ENCODE results near the gene FDX1. TPM values are rescaled to one million over a fixed set of nuclear protein-coding genes. Genes with fewer than 3 reads are reported as not detected.
"Not testable (repeated sequence)": the region's sequence is repeated elsewhere in the genome, so short reads cannot be mapped to it uniquely, and the experiment has no call there.

The FDX1 gene
- 12.2 TPM for total RNA-seq (2013)
- polyA plus RNA-seq (10 to 100 TPM in 2 of 3 donors, 1 to 10 TPM in 1; 3.9 to 20.2 (median 12.8) TPM), polyA minus RNA-seq (4.7 and 6.6 TPM in 2 replicates), total RNA-seq (13.7 to 31.7 (median 21.5) reads per million in 11 experiments)

- Mint-ChIP-seq H3K4me1 (peaks cover 25% of the 10 kb centered on the region), H3K36me3 (peaks cover 0 to 2% of the 10 kb centered on the region in 2 donors), H3K4me3 (peak within 1 kb of the TSS; percentile 97 to 99), H3K27me3 (ENCODE audit: low read depth in 3 of 3) (peaks cover 0 to 2% (median 0%) of the 10 kb centered on the region in 3 donors), H3K27ac (peak within 1 kb of the TSS; percentile 87 to 96 (median 96)), H3K9me3 (no peaks in the 10 kb centered on the region)
- Histone ChIP-seq H3K79me2 (ENCODE audit: insufficient read depth, low read length) (peaks cover 48% of the 10 kb centered on the region), H3K9ac (ENCODE audit: insufficient read depth, low read length, poor library complexity, severe bottlenecking) (peak within 1 kb of the TSS; percentile 91), H2AFZ (ENCODE audit: insufficient read depth, low read depth, low read length, poor library complexity, severe bottlenecking) (peak within 1 kb of the TSS; percentile 90), H3K27me3 (ENCODE audit: control insufficient read depth in 2 of 2, insufficient read depth in 2 of 2, low read length in 2 of 2) (no peaks in the 10 kb centered on the region), H3K4me1 (ENCODE audit: control insufficient read depth in 1 of 2, insufficient read depth in 2 of 2, low read length in 2 of 2) (peaks cover 18 to 26% of the 10 kb centered on the region in 2 donors), H4K20me1 (ENCODE audit: insufficient read depth, low read length) (peaks cover 39% of the 10 kb centered on the region), H3K4me2 (replicated peaks; ENCODE audit: extremely low read depth, low read length, poor library complexity, severe bottlenecking) (peak within 1 kb of the TSS; percentile 92), H3K36me3 (replicated peaks in 1 of 2; ENCODE audit: control insufficient read depth in 1 of 2, insufficient read depth in 2 of 2, low read length in 2 of 2) (no peaks in the 10 kb centered on the region), H3K9me3 (replicated peaks in 1 of 2; ENCODE audit: control insufficient read depth in 1 of 2, insufficient read depth in 1 of 2, low read length in 2 of 2) (no peaks in the 10 kb centered on the region), H3K27ac (ENCODE audit: low read depth in 1 of 2, low read length in 2 of 2) (peak within 1 kb of the TSS; percentile 75 to 93), H3K4me3 (replicated peaks in 1 of 3; ENCODE audit: low read depth in 2 of 3, low read length in 3 of 3) (peak within 1 kb of the TSS; percentile 78 to 94 (median 92))
- TF ChIP-seq CTCF (IDR thresholded peaks at IDR 0.05), result peak; percentile 68
- DNase-seq, result peak; percentile 71 to 75 (median 73)
- WGBS (ENCODE audit: insufficient coverage), result under 1% methylated on average over 62 of the region's 65 CpGs
- intact Hi-C loops (cut with micrococcal nuclease), result loop anchor here (5.0 to 10.0 kb wide), 5 partner anchors 45 to 477 kb away; partner anchors contain the start of gene RDX (in 2 of the 2)
These were observed at the start of gene FDX1 for GRCh38 chr11:110429731-110430266. Gene FDX1 (plus strand): TSS chr11:110429948. CDS start chr11:110430121, 173 bp downstream.

GRCh38 chr11:110380836-110381622 is 48.7 kb upstream of the FDX1 start:
- Histone ChIP-seq H3K27ac (ENCODE audit: low read depth in 1 of 2, low read length in 2 of 2) (no peak overlapping the region), H4K20me1 (ENCODE audit: insufficient read depth, low read length) (no peaks in the 10 kb centered on the region), H3K4me3 (replicated peaks in 1 of 3; ENCODE audit: low read depth in 2 of 3, low read length in 3 of 3) (no peak overlapping the region), H3K36me3 (replicated peaks in 1 of 2; ENCODE audit: control insufficient read depth in 1 of 2, insufficient read depth in 2 of 2, low read length in 2 of 2) (no peaks in the 10 kb centered on the region), H3K9ac (ENCODE audit: insufficient read depth, low read length, poor library complexity, severe bottlenecking) (no peak overlapping the region), H3K4me1 (ENCODE audit: control insufficient read depth in 1 of 2, insufficient read depth in 2 of 2, low read length in 2 of 2) (peaks cover 11 to 12% of the 10 kb centered on the region in 2 donors), H3K4me2 (replicated peaks; ENCODE audit: extremely low read depth, low read length, poor library complexity, severe bottlenecking) (no peak overlapping the region), H3K27me3 (ENCODE audit: control insufficient read depth in 2 of 2, insufficient read depth in 2 of 2, low read length in 2 of 2) (no peaks in the 10 kb centered on the region), H3K79me2 (ENCODE audit: insufficient read depth, low read length) (no peaks in the 10 kb centered on the region), H2AFZ (ENCODE audit: insufficient read depth, low read depth, low read length, poor library complexity, severe bottlenecking) (no peak overlapping the region), H3K9me3 (replicated peaks in 1 of 2; ENCODE audit: control insufficient read depth in 1 of 2, insufficient read depth in 1 of 2, low read length in 2 of 2) (no peaks in the 10 kb centered on the region)
- Mint-ChIP-seq H3K4me1 (peaks cover 10% of the 10 kb centered on the region), H3K36me3 (no peaks in the 10 kb centered on the region), H3K9me3 (peaks cover 0 to 3% (median 0%) of the 10 kb centered on the region in 7 donors), H3K4me3 (no peak overlapping the region), H3K27ac (no peak overlapping the region), H3K27me3 (ENCODE audit: low read depth in 3 of 3) (peaks cover 0 to 4% (median 0%) of the 10 kb centered on the region in 3 donors)
- TF ChIP-seq CTCF (IDR thresholded peaks at IDR 0.05), result no peak
- DNase-seq, result no peak
- 100% methylated on average over 2 of the region's 4 CpGs for WGBS (ENCODE audit: insufficient coverage)
- intact Hi-C loops (cut with micrococcal nuclease), result loop anchor here in 1 of 2 donors (10.0 kb wide), 1 partner anchor 54 kb away; no protein-coding TSS in a partner anchor

- 100% methylated on average over 5 of the region's 9 CpGs for WGBS (ENCODE audit: insufficient coverage)
- not testable (repeated sequence) for DNase-seq; H3K36me3 Mint-ChIP-seq; H4K20me1 ChIP-seq (ENCODE audit: insufficient read depth, low read length); H3K4me3 Mint-ChIP-seq; H3K4me2 ChIP-seq (replicated peaks; ENCODE audit: extremely low read depth, low read length, poor library complexity, severe bottlenecking); H2AFZ ChIP-seq (ENCODE audit: insufficient read depth, low read depth, low read length, poor library complexity, severe bottlenecking); H3K9ac ChIP-seq (ENCODE audit: insufficient read depth, low read length, poor library complexity, severe bottlenecking); H3K4me1 ChIP-seq (ENCODE audit: control insufficient read depth in 1 of 2, insufficient read depth in 2 of 2, low read length in 2 of 2); H3K27ac Mint-ChIP-seq; H3K27ac ChIP-seq (ENCODE audit: low read depth in 1 of 2, low read length in 2 of 2); H3K4me3 ChIP-seq (replicated peaks in 1 of 3; ENCODE audit: low read depth in 2 of 3, low read length in 3 of 3); H3K27me3 ChIP-seq (ENCODE audit: control insufficient read depth in 2 of 2, insufficient read depth in 2 of 2, low read length in 2 of 2); H3K79me2 ChIP-seq (ENCODE audit: insufficient read depth, low read length); H3K4me1 Mint-ChIP-seq; H3K9me3 ChIP-seq (replicated peaks in 1 of 2; ENCODE audit: control insufficient read depth in 1 of 2, insufficient read depth in 1 of 2, low read length in 2 of 2); H3K27me3 Mint-ChIP-seq (ENCODE audit: low read depth in 3 of 3); H3K36me3 ChIP-seq (replicated peaks in 1 of 2; ENCODE audit: control insufficient read depth in 1 of 2, insufficient read depth in 2 of 2, low read length in 2 of 2)
- intact Hi-C loops (cut with micrococcal nuclease), result loop anchor here in 1 of 2 donors (10.0 kb wide), 1 partner anchor 47 kb away; no protein-coding TSS in a partner anchor
- peaks cover 0 to 16% (median 8%) of the 10 kb centered on the region in 7 donors for H3K9me3 Mint-ChIP-seq
These were observed 41.5 kb upstream of the FDX1 start for GRCh38 chr11:110388231-110388630.

All from CD14-positive monocyte (primary cell).